Ishikawa (cell line): ENCODE measurements around the gene FAM163A.

Experiments used
- CEBPB ChIP-seq: IDR thresholded peaks from 2 replicates; pipeline ENCODE4 v1.6.1; 2012
- CREB1 ChIP-seq: IDR thresholded peaks from 2 replicates; pipeline ENCODE4 v1.6.1; 2012; ENCODE audit warnings: low read depth
- EGR1 ChIP-seq: IDR thresholded peaks from 2 replicates; pipeline ENCODE4 v1.6.1; 2012
- EP300 ChIP-seq: IDR thresholded peaks from 2 replicates; pipeline ENCODE4 v1.6.1; 2012; ENCODE audit warnings: borderline replicate concordance
- FOXM1 ChIP-seq: IDR thresholded peaks from 2 replicates; pipeline ENCODE4 v1.6.1; 2012; ENCODE audit warnings: low read depth, borderline replicate concordance
- NFIC ChIP-seq: IDR thresholded peaks from 2 replicates; pipeline ENCODE4 v1.6.1; 2012
- RAD21 ChIP-seq: IDR thresholded peaks from 2 replicates; pipeline ENCODE4 v1.6.1; 2012; ENCODE audit warnings: low read depth
- TAF1 ChIP-seq: IDR thresholded peaks from 2 replicates; pipeline ENCODE4 v1.6.1; 2012; ENCODE audit warnings: low read depth, mild to moderate bottlenecking
- TCF12 ChIP-seq: IDR thresholded peaks from 2 replicates; pipeline ENCODE4 v1.6.1; 2012; ENCODE audit warnings: low read depth
- TEAD4 ChIP-seq: IDR thresholded peaks from 2 replicates; pipeline ENCODE4 v1.6.1; 2012
- YY1 ChIP-seq: IDR thresholded peaks from 2 replicates; pipeline ENCODE4 v1.6.1; 2012; ENCODE audit warnings: low read depth
- ZBTB7A ChIP-seq: IDR thresholded peaks from 2 replicates; pipeline ENCODE4 v1.6.1; 2012; ENCODE audit warnings: low read depth
- TF ChIP-seq, protein P1 (sequence below): IDR thresholded peaks from 2 replicates; pipeline ENCODE4 v1.6.1; 2012; ENCODE audit warnings: low read depth, mild to moderate bottlenecking
- TF ChIP-seq, protein P2 (sequence below): IDR thresholded peaks from 2 replicates; pipeline ENCODE4 v1.6.1; 2012
- TF ChIP-seq, protein P3 (sequence below): IDR thresholded peaks from 2 replicates; pipeline ENCODE4 v1.6.1; 2012

The FAM163A gene

DNA sequence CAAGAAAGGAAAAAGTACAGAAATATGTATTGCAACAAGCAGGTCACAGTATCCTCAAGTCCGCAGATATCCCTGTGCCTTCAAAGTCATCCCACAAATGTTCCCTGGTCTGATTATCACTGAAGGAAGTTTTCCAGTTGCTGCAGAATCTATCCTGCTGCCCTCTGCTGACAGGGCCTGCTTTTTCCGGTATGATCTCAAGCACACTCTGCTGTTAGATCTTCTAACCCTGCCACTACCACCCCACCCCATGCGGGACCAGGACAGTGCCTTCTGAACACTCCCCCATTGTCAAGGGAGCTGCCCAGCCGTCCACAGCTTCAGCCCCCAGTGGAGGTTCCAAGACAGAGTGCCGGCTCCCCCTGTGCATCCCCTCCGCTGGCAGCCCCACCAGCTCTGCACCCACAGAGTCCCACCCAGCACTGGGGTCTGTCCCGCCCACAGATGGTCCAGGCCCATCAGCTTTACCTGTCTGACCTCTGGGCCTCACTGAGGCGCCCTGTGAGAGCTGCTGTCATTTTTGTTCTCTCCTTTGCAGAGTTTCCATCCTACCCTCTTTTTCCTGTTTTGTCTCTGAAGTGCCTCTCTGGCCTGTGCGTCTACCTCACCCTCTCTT is 27.9 kb downstream of the FAM163A start:
- TF ChIP-seq CREB1 (no peak), ZBTB7A (no peak), TCF12 (no peak), EGR1 (no peak)
- TF ChIP-seq, protein P1, sequence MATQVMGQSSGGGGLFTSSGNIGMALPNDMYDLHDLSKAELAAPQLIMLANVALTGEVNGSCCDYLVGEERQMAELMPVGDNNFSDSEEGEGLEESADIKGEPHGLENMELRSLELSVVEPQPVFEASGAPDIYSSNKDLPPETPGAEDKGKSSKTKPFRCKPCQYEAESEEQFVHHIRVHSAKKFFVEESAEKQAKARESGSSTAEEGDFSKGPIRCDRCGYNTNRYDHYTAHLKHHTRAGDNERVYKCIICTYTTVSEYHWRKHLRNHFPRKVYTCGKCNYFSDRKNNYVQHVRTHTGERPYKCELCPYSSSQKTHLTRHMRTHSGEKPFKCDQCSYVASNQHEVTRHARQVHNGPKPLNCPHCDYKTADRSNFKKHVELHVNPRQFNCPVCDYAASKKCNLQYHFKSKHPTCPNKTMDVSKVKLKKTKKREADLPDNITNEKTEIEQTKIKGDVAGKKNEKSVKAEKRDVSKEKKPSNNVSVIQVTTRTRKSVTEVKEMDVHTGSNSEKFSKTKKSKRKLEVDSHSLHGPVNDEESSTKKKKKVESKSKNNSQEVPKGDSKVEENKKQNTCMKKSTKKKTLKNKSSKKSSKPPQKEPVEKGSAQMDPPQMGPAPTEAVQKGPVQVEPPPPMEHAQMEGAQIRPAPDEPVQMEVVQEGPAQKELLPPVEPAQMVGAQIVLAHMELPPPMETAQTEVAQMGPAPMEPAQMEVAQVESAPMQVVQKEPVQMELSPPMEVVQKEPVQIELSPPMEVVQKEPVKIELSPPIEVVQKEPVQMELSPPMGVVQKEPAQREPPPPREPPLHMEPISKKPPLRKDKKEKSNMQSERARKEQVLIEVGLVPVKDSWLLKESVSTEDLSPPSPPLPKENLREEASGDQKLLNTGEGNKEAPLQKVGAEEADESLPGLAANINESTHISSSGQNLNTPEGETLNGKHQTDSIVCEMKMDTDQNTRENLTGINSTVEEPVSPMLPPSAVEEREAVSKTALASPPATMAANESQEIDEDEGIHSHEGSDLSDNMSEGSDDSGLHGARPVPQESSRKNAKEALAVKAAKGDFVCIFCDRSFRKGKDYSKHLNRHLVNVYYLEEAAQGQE: no peak

DNA sequence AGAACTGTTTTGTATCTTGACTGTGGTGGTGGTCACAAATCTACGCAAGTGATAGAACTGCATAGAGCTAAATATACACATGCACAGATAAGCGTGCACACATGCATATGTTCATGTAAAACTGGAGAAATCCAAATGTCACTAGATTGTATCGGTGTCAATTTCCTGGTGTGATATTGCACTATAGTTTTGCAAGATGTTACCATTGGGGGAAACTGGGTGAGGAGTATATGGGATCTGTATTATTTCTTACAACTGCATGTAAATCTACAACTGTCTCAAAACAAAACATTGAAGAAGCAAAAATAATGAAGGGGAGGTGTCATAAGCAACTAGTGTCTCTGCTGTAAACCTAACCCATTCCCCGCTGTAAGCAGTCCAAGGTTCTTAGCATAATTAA is 30.2 kb downstream of the FAM163A start:
- TF ChIP-seq NFIC: no peak
- TF ChIP-seq, protein P1: no peak
- TF ChIP-seq, protein P2, sequence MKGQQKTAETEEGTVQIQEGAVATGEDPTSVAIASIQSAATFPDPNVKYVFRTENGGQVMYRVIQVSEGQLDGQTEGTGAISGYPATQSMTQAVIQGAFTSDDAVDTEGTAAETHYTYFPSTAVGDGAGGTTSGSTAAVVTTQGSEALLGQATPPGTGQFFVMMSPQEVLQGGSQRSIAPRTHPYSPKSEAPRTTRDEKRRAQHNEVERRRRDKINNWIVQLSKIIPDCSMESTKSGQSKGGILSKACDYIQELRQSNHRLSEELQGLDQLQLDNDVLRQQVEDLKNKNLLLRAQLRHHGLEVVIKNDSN: no peak
- no peak for TF ChIP-seq EGR1
- TF ChIP-seq RAD21: no peak
- TF ChIP-seq TAF1: no peak
- no peak for TF ChIP-seq CREB1
- TF ChIP-seq TCF12: no peak
- no peak for TF ChIP-seq FOXM1
- TF ChIP-seq CEBPB: no peak
- TF ChIP-seq, protein P3, sequence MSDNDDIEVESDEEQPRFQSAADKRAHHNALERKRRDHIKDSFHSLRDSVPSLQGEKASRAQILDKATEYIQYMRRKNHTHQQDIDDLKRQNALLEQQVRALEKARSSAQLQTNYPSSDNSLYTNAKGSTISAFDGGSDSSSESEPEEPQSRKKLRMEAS: no peak
- no peak for TF ChIP-seq ZBTB7A
- no peak for TF ChIP-seq TEAD4

DNA sequence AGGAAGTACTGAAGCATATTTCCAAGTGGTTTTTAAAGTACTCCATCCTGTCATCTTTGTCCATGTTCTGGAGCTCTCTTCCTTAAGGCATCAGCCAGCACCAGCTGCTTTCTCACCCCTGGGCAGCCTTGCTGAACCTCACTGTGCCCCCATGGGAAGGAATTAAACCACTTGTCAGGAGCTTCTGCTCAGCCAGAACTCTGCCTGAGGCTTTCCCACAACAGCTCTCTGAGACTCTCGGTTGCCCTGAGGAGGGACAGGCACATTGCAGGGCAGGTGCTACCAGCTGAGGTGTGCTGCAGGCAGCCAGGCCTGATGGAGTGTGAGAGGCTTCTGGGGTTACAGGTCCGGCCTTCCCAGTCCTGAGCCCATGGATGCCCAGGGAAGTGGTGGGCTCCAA is 30.9 kb downstream of the FAM163A start:
- no peak for TF ChIP-seq CEBPB
- TF ChIP-seq, protein P1: no peak

DNA sequence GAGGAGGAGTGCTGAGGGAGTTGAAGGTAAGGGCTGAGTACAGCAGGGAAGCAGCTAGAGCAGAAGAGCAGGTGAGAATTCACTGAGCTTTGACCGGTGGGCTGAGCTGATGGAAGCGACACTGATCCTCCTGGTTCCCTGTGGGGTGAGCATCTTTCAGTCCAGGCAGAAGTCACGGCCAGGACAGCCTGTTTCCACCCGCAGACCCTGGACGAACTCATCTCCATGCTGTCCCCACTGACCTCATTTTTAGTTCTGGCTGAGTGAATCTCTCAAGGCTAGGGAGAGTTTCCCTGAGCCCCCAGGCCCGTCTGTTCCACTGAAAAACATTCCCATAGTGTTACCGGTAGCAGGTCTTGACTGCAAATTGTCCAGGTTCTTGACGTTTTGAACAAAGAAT is 31.5 kb downstream of the FAM163A start:
- TF ChIP-seq, protein P1: no peak
- TF ChIP-seq TAF1 (no peak), NFIC (no peak), FOXM1 (no peak), ZBTB7A (no peak), TEAD4 (no peak), EGR1 (no peak), RAD21 (no peak), TCF12 (no peak), CEBPB (no peak), EP300 (no peak), YY1 (no peak)
- TF ChIP-seq, protein P2: no peak
- TF ChIP-seq, protein P3: no peak
